Breast epithelium (tissue), 3 donors: Measurements from ENCODE around the gene CEP170.
"Not testable (repeated sequence)": the region's sequence is repeated elsewhere in the genome, so short reads cannot be mapped to it uniquely, and the experiment has no call there.

ENCODE experiments used
- POLR2AphosphoS5 ChIP-seq, 3 donors: sonication (generic); formaldehyde crosslinking; IDR thresholded peaks; one replicate each; pipeline ENCODE4 v1.6.1; 2017; ENCODE audit warnings: antibody characterized with exemption in 3 of 3
- TF ChIP-seq, protein P1 (sequence below), 3 donors: fragments of 450-650 bp; IDR thresholded peaks; one replicate each; pipeline ENCODE4 v1.5.1; 2016 to 2017; ENCODE audit warnings: antibody characterized with exemption in 3 of 3, mild to moderate bottlenecking in 3 of 3, moderate library complexity in 3 of 3

DNA sequence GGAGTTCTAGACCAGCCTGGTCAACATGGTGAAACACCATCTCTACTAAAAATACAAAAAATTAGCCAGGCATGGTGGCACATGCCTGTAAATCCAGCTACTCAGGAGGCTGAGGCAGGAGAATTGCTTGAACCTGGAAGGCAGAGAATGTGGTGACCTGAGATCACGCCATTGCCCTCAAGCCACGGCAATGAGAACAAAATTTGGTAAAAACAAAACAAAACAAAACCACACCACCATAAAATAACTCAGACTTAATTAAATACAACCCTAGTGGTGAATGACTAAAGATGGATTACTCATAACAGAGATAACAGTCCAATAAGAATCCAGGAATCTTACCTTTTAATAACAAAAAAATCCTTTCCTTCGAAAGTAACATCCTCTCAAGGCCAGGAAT, 167.7 kb downstream of the CEP170 start:
- TF ChIP-seq, protein P1, sequence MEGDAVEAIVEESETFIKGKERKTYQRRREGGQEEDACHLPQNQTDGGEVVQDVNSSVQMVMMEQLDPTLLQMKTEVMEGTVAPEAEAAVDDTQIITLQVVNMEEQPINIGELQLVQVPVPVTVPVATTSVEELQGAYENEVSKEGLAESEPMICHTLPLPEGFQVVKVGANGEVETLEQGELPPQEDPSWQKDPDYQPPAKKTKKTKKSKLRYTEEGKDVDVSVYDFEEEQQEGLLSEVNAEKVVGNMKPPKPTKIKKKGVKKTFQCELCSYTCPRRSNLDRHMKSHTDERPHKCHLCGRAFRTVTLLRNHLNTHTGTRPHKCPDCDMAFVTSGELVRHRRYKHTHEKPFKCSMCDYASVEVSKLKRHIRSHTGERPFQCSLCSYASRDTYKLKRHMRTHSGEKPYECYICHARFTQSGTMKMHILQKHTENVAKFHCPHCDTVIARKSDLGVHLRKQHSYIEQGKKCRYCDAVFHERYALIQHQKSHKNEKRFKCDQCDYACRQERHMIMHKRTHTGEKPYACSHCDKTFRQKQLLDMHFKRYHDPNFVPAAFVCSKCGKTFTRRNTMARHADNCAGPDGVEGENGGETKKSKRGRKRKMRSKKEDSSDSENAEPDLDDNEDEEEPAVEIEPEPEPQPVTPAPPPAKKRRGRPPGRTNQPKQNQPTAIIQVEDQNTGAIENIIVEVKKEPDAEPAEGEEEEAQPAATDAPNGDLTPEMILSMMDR (IDR thresholded peaks at IDR 0.05) = not testable (repeated sequence)
- TF ChIP-seq POLR2AphosphoS5 (IDR thresholded peaks at IDR 0.05) = not testable (repeated sequence)
